BLaER1 treated with 17β-estradiol and CSF1 and Interleukin-3, amounts not matched to agents 10 nM and 100 nM (cell line): Measurements from ENCODE around the gene OGDH.
"Not testable (repeated sequence)": the region's sequence is repeated elsewhere in the genome, so short reads cannot be mapped to it uniquely, and the experiment has no call there.

ENCODE experiments used
- H3K27ac ChIP-seq, 11 experiments: shearing (Covaris generic); formaldehyde crosslinking; 2 replicates each; pipeline ENCODE4 v1.8.1; 2022
- H3K27me3 ChIP-seq, 11 experiments: shearing (Covaris generic); formaldehyde crosslinking; 2 replicates each; pipeline ENCODE4 v1.8.1; 2022
- H3K36me3 ChIP-seq, 11 experiments: shearing (Covaris generic); formaldehyde crosslinking; 2 replicates each; pipeline ENCODE4 v1.8.1; 2022
- H3K4me1 ChIP-seq, 10 experiments: shearing (Covaris generic); formaldehyde crosslinking; 2 replicates each; pipeline ENCODE4 v1.8.1; 2022
- H3K4me2 ChIP-seq, 11 experiments: shearing (Covaris generic); formaldehyde crosslinking; 2 replicates each; pipeline ENCODE4 v1.8.1; 2022
- H3K4me3 ChIP-seq, 10 experiments: shearing (Covaris generic); formaldehyde crosslinking; 2 replicates each; pipeline ENCODE4 v1.8.1; 2022
- H3K9ac ChIP-seq, 11 experiments: shearing (Covaris generic); formaldehyde crosslinking; 2 replicates each; pipeline ENCODE4 v1.8.1; 2022
- H3K9me3 ChIP-seq, 11 experiments: shearing (Covaris generic); formaldehyde crosslinking; replicated peaks in 1 of 11; 2 replicates each; pipeline ENCODE4 v1.8.1; 2022
- H4K20me1 ChIP-seq, 11 experiments: shearing (Covaris generic); formaldehyde crosslinking; 2 replicates each; pipeline ENCODE4 v1.8.1; 2022
- Cebpa-rat ChIP-seq, 11 experiments: shearing (Covaris generic); IDR thresholded peaks; 2 replicates each; pipeline ENCODE4 v1.8.1; 2022

OGDH gene

GRCh38 chr7:44720301-44720700 lies 113.9 kb downstream of the OGDH start:
- H4K20me1 ChIP-seq: no peaks in the 10 kb centered on the region
- no peak overlapping the region for H3K4me3 ChIP-seq
- no peak for TF ChIP-seq Cebpa-rat (IDR thresholded peaks at IDR 0.05)
- H3K36me3 ChIP-seq: no peaks in the 10 kb centered on the region; a peak in 1 of 22 replicates
- peaks cover 24 to 38% (median 30%) of the 10 kb centered on the region in 11 experiments for H3K9me3 ChIP-seq
- H3K27me3 ChIP-seq: no peaks in the 10 kb centered on the region
- H3K4me1 ChIP-seq: no peaks in the 10 kb centered on the region
- no peak overlapping the region for H3K27ac ChIP-seq
- no peak overlapping the region for H3K4me2 ChIP-seq
- H3K9ac ChIP-seq: no peak overlapping the region

GRCh38 chr7:44724276-44724675 lies 117.8 kb downstream of the OGDH start:
- Histone ChIP-seq H3K36me3 (no peaks in the 10 kb centered on the region; a peak in 1 of 22 replicates), H3K4me3 (no peak overlapping the region), H4K20me1 (no peaks in the 10 kb centered on the region), H3K27me3 (no peaks in the 10 kb centered on the region), H3K27ac (no peak overlapping the region), H3K9me3 (peaks cover 24 to 38% (median 30%) of the 10 kb centered on the region in 11 experiments), H3K4me2 (no peak overlapping the region), H3K9ac (no peak overlapping the region), H3K4me1 (peaks cover 0 to 16% (median 2%) of the 10 kb centered on the region in 10 experiments; a peak in 8 of 20 replicates)
- TF ChIP-seq Cebpa-rat (IDR thresholded peaks at IDR 0.05): no peak

DNA sequence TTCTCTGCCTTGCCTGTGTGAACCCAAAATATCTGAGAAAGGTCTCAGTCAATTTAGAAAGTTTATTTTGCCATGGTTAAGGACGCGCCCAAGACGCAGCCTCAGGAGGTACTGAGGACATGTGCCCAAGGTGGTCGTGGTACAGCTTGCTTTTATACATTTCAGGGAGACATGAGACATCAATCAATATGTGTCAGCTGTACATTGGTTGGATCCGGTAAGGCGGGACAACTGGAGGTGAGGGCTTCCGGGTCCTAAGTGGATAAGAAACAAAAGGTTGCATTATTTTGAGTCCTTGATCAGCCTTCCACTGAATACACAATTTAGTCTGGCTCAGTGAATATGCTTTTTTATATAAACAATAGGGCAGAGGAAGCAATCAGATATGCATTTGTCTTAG lies 119.8 kb downstream of the OGDH start:
- H3K4me2 ChIP-seq, H3K9ac ChIP-seq, H3K27ac ChIP-seq: not testable (repeated sequence)

GRCh38 chr7:44727158-44727936 lies 120.9 kb downstream of the OGDH start:
- H3K9me3 ChIP-seq: peaks cover 0 to 9% (median 3%) of the 10 kb centered on the region in 11 experiments; a peak in 13 of 22 replicates
- peak overlapping the region in 2 of 11 experiments; percentile 23 to 54; a peak in 1 of 22 replicates for H3K9ac ChIP-seq
- H4K20me1 ChIP-seq: no peaks in the 10 kb centered on the region
- TF ChIP-seq Cebpa-rat (IDR thresholded peaks at IDR 0.05): no peak
- H3K4me3 ChIP-seq: no peak overlapping the region; a peak in 1 of 20 replicates
- H3K36me3 ChIP-seq: no peaks in the 10 kb centered on the region
- peak overlapping the region in 5 of 11 experiments; percentile 8 to 78 (median 40); a peak in 8 of 22 replicates for H3K4me2 ChIP-seq
- H3K27ac ChIP-seq: peak overlapping the region in 4 of 11 experiments; percentile 27 to 47 (median 33); a peak in 5 of 22 replicates
- no peaks in the 10 kb centered on the region for H3K27me3 ChIP-seq
- peaks cover 0 to 23% (median 9%) of the 10 kb centered on the region in 10 experiments; a peak in 13 of 20 replicates for H3K4me1 ChIP-seq

More for the DNA sequence above, 119.8 kb downstream of the OGDH start:
- not testable (repeated sequence) for H3K27me3 ChIP-seq, H3K36me3 ChIP-seq, H4K20me1 ChIP-seq, H3K4me3 ChIP-seq
- Histone ChIP-seq H3K4me1 (peaks cover 0 to 23% (median 9%) of the 10 kb centered on the region in 10 experiments; a peak in 13 of 20 replicates), H3K9me3 (peaks cover 5 to 20% (median 12%) of the 10 kb centered on the region in 11 experiments)

DNA sequence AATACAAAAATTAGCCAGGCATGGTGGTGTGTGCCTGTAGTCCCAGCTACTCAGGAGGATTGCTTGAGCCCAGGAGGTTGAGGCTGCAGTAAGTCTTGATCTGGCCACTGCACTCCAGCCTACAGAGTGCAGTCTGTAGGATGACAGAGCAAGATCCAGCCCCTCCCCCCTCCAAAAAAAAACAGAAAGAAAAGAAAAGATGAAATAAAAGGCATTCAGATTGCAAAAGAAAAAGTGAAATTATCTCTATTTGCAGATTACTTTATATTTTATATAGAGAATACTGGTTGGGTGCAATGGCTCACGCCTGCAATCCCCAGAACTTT lies 121.5 kb downstream of the OGDH start:
- no peaks in the 10 kb centered on the region for H3K36me3 ChIP-seq
- no peak for TF ChIP-seq Cebpa-rat (IDR thresholded peaks at IDR 0.05)
- H3K4me2 ChIP-seq: peak overlapping the region in 5 of 11 experiments; percentile 8 to 78 (median 40); a peak in 7 of 22 replicates
- H3K4me3 ChIP-seq: no peak overlapping the region
- H4K20me1 ChIP-seq: no peaks in the 10 kb centered on the region
- no peaks in the 10 kb centered on the region for H3K27me3 ChIP-seq
- no peak overlapping the region for H3K9ac ChIP-seq
- H3K27ac ChIP-seq: peak overlapping the region in 2 of 11 experiments; percentile 27 to 37; a peak in 2 of 22 replicates
- peaks cover 0 to 4% (median 0%) of the 10 kb centered on the region in 11 experiments; a peak in 4 of 22 replicates for H3K9me3 ChIP-seq
- H3K4me1 ChIP-seq: peaks cover 0 to 23% (median 9%) of the 10 kb centered on the region in 10 experiments; a peak in 13 of 20 replicates

GRCh38 chr7:44729949-44730590 lies 123.6 kb downstream of the OGDH start:
- Histone ChIP-seq H3K9ac (no peak overlapping the region), H3K4me3 (no peak overlapping the region), H3K4me1 (peaks cover 2 to 41% (median 11%) of the 10 kb centered on the region in 10 experiments; a peak in 16 of 20 replicates), H3K27me3 (no peaks in the 10 kb centered on the region), H3K36me3 (no peaks in the 10 kb centered on the region), H3K4me2 (peak overlapping the region in 6 of 11 experiments; percentile 11 to 58 (median 34); a peak in 11 of 22 replicates), H4K20me1 (no peaks in the 10 kb centered on the region), H3K27ac (0 out of 22 replicates have a peak overlapping the region, but pooled peaks of 1 of the 11 experiments have one; percentile 1), H3K9me3 (no peaks in the 10 kb centered on the region)
- no peak for TF ChIP-seq Cebpa-rat (IDR thresholded peaks at IDR 0.05)

- not testable (repeated sequence) for H3K27ac ChIP-seq, H3K27me3 ChIP-seq, H3K4me3 ChIP-seq, H3K9ac ChIP-seq, H3K36me3 ChIP-seq, H3K9me3 ChIP-seq, H4K20me1 ChIP-seq
- H3K4me1 ChIP-seq: peaks cover 6 to 42% (median 16%) of the 10 kb centered on the region in 10 experiments; a peak in 16 of 20 replicates
- peak overlapping the region in 2 of 11 experiments; percentile 53 to 75; a peak in 3 of 22 replicates for H3K4me2 ChIP-seq
Measured at GRCh38 chr7:44732971-44733370, 126.5 kb downstream of the OGDH start.

- Histone ChIP-seq H3K4me1 (peaks cover 6 to 49% (median 19%) of the 10 kb centered on the region in 10 experiments; a peak in 16 of 20 replicates), H3K4me2 (peak overlapping the region in 3 of 11 experiments; percentile 26 to 75 (median 53); a peak in 5 of 22 replicates), H4K20me1 (no peaks in the 10 kb centered on the region), H3K9ac (no peak overlapping the region), H3K36me3 (no peaks in the 10 kb centered on the region), H3K4me3 (no peak overlapping the region), H3K9me3 (no peaks in the 10 kb centered on the region), H3K27ac (no peak overlapping the region; a peak in 1 of 22 replicates), H3K27me3 (no peaks in the 10 kb centered on the region)
- no peak for TF ChIP-seq Cebpa-rat (IDR thresholded peaks at IDR 0.05)
Measured at GRCh38 chr7:44733708-44734481, 127.5 kb downstream of the OGDH start.
